ENCODE data around the gene ADM. TPM values are rescaled to one million over a fixed set of nuclear protein-coding genes. Genes with fewer than 3 reads are reported as not detected.

Gene ADM
- polyA plus RNA-seq, 1 donor: 11.8 TPM

DNA sequence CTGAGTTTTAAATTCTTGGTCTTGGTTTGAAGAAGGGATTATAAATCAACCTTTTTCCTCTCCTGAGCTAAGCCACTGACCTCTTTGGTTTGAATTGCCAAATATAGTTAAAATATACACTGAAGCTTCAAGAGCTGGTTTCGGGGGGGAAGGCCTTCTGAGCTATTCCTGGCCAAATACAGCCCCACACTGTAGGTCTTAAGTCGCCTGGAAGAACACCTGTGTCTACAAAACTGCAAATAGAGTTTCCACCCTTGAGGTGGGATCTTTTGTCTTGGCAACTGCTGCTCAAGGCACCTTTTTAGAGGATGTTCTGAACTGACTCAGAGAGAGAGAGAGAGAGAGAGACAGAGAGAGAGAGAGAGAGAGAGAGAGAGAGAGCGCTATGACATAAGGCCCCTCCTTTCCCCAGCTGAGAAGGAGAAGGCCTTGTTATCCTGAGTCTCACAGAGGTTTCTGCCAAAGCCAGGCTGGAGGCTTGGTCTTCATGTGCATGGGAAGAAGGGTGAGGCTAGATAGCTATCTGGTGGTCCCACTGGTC, 5.5 kb downstream of the ADM start:
- no peak for DNase-seq

DNA sequence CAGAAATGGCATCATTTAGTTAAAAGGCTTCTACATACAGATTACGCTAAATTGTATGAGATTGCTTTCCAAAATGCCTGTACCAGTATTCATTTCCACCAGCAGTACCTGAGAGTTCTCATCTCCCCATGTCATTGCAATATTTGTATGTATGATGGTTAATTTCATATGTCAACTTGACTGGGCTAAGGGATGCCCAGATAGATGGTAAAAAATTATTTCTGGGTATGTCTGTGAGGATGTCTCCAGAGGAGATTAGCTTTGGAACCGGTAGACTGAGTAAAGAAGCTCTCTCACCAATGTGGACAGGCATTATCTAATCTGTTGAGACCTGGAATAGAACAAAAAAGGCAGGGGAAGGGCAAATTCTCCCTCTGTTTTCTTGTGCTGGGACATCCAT, 6.9 kb downstream of the ADM start:
- no peak for DNase-seq

DNA sequence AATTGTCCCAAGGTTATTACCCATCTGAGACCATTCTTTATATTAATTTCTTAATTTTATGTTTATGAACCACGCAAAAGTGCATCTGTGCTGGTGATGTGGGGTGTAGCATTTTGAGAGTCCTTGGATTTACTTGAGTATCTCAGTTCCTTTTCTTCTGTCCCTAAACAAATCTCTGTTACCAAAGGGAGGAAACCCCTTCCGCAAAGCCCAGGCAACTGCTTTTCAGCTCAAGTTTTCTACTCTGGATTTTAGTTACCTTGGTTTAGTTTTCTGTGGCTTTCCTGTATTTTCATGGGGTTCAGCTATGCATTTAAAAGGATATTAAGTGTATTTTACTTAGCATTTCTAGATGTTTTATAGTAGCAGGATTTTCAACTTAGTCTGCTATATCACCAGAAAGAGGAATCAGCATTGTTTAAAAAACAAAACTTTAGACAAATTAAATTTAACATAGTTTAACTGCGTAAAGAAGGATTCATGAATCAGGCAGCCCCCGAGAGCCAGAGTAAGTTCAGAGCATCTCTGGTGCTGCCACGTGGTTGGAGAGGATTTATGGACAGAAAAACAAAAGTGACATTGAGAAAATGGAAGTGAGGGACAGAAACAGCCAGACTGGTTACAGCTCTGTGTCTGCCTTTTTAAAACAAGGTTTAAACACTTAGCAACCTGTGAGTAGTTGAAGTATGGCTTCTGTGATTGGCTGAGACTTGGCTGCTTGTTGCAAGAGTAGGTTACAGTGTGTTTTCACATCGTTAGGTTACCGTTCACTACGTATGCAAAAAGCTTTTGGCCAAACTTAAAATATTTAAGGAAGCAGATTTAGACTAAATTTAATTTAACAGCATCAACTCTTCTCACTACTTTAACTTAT, 9.6 kb downstream of the ADM start:
- DNase-seq: no peak

DNA sequence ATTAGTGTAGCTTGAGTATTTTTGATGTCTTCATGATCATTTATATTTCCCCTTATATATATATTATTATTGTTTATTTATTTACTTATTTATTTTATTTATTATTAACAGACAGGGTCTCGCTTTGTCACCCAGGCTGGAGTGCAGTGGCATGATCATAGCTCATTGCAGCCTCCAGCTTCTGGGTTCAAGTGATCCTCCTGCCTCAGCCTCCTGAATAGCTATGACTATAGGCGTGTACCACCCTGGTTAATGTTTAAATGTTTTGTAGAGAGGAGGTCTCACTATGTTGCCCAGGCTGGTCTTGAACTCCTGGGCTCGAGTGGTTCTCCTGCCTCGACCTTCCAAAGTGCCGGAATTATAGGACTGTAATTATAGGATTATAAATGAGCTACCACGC, 10.2 kb downstream of the ADM start:
- no peak for DNase-seq

DNA sequence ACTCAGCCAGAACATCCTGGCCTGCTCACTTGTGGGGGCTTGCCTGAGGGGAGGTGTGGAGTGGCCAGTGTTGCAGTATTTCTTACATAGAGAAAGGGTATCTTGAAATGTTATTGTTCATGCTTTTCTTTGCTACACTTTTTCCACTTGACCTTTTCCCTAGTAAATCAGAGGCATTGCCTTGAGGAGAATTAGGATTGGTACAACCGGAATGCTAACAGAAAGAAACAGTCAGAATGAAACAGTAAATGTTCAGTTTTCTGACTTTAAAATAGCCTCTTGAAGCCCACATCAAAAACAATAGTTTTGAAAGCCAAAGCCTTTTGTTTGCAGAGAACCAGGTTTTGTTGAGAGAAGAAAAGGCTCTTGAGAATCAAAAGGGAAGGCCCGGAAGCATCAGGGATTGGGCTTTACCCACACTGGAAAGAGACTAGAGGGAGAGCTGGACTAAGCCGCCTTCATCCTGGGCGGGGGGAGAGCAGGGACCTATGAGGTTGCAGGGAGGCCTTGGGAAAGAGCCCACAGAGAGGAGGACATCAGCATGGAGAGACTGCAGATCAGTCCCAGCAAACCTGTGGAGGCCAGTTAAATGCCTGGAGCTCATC, 12.4 kb downstream of the ADM start:
- no peak for DNase-seq

DNA sequence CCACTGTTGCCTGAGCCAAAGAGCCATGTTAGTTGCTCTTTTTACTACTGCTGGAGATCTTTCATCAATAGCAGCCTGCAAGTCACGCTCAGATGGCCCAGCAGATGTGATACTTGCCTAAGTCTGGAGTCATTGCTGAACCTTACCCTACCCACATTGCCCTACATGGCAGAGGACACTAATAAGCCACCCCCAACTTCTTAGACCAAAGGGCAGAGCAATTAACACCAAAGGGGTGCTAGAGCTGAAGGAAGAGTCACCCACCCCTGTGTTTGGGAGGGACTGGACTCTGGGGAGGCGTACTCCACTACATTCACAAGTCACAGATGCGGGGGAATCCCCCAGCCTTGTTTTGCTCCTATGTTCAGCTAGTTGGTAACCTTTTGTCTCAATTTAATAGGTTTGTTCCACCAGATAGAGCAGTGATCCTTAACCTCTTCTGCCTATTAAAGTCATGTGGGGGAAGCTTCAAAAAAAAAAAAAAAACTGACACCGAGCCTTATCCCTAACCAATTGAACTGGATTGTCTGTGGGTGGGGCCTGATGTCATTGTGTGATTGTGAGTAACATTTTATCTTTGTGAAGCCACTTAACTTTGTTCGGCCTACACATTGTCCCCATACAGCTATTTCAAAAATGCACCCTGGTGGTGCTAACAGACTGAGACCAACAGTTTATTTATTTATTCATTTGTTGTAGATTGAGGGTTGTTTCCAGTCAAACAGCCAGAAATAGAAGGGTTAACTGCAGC, 13.1 kb downstream of the ADM start:
- no peak for DNase-seq

DNA sequence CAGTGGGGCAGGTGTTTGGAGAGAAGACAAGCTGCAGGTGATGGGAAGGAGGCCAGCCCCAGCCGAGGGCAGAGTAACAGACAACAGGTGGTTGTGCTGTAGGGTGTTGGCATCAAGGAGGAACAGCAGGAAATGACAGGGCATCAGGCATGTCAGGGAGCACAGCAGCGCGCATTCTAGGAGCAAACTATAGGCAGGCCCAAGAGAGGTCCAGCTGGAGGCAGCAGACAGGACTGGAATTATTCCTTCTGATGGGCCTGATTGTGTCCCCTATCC, 13.6 kb downstream of the ADM start:
- no peak for DNase-seq

DNA sequence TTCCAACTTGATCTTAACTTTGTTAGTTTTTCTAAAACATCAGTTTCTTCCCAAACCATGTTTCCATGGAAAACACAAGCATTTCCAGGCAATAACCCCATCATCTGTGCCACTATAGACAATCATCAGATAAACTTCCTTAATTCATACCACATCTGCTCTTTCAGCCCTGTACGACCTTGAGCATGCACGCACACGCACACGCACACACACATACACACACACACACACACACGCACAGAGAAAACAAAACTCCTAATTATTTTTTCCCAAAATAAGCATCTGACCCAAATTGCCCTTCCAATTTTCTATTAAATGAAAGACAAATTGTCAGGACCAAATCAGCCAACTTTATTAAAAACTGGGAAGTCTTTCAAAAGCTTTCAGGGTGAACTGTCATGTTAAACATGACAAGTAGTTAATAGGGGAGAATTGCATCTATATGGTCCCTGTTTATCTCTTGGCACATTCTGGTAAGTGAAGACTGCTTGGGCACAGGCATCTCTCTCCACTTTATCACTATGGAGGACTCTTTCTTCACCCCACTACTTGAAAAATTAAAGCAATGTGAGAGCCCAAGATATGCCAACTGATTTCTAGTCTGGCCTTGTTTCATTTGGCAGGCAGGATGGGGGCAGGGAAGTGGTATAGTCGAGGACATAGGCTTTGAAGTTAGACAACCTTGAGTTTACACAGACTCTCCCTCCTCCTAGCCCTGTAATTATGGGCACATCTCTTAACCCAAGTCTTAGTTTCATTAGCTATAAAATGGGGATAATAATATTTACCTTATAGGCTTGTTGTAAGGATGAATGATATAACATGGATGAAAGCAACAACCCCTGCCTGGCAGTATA, 15.1 kb downstream of the ADM start:
- DNase-seq: no peak

DNA sequence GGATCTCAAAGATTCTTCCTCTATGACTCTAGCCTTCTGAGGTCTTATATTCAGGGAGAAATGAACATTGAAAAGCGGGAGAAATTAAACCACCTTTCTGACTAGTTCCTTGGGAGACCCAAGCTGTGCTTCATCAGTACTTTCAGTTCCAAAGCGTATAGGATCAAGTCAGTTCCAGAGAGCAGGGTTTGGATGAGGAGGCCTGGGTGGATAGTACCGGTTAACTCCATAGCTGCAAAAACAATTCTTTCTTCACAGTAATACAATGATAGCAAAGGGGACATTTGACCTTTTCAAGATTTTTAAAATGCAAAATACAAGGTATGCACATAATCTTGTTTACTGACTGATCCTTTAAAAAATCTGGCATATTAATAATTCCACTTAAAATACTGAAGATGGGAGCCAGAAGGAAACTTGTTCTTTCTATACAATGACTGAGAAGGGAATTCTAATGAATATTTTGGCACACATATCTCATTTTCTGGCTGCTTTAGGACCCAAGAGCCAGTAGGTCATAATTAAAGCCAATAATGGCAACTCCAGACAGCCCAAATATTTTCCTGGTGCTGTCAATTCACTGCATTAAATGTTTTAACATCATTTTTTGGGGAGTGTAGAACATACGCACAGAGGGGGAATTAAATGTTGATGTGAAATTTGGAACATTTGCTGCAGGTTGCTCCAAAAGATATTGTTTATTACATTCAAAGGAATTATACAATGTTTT, 16.0 kb downstream of the ADM start:
- peak; percentile 62 for DNase-seq

DNA sequence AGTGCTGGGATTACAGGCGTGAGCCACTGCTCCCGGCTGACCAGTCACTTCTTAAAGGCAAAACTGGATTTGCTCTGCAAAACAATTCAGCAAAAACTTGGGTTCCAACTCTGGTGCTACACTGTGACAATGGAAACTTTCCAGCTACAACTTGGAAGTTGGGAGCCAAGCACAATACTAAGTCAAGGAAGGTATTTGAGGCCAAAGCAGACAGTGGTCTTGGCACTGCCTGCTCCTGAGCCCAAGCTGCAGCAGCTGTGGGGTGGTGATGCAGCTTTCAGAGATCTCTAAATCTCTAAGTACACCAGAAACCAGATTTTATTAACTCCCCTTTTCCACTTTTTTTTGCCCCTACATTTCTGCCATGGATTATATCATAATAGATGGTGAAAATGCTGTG, 17.5 kb downstream of the ADM start:
- DNase-seq: peak; percentile 63

DNA sequence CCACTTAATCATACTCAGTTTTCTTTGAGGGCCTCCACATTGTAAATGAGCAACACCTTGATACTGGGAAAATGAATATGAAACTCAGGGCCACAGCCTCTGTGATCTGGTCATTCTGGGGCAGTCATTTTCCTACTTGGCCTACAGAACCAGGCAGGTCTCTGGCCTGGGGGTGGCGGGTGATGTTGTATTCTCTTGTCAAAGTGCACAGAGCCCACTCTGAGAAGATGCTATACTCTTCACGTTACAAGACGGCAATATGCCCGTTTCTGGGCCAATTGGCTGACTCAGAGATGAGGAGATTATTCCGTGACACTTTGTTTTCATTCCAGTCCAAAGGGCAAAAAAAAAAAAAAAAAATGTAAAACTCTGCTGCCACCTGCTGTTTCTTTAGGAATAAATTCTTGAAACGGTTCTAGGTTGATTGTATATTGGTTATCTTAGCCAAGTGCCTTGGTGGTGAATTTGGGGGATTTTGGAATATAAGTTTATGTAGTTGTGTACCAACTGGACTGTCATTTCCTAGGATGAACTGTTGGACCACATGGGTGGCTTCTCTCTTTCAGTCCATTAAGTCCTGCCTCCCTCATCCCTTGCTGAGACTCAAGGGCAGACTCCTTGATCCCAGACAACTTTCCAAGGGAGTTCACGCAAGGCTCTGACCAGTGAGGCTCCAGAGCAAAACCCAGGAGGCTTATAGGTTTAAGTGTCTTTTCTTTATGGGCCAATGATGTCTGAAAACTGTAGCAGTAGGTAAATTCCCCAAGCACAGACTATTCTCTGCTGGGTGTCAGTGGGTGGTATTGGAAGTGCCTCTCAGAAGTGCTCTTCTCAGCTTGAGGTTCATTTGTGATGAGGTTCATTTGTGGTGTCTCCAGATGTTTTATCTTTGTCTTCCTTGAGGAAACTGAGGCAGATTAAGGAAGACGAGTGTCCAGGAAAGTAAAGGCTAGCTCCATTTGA, 18.2 kb downstream of the ADM start:
- DNase-seq: peak; percentile 83

DNA sequence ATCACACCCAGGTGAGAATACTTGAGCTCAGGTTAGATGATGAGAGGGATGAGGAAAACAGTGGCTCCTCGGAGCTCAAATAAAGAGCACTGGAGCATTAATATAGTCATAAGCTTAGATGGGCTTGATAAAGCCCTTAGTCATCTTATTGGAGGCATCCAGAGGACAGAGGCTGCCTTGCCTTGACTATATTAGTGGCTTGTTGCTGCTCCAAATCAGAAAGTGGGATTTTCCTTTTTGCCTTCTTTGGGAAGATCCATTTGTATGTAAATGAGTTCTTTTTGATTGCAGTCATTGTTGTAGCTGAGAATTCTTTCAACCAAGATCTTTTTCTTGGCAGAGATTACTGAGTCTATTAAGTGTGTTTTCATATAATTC, 18.9 kb downstream of the ADM start:
- no peak for DNase-seq

DNA sequence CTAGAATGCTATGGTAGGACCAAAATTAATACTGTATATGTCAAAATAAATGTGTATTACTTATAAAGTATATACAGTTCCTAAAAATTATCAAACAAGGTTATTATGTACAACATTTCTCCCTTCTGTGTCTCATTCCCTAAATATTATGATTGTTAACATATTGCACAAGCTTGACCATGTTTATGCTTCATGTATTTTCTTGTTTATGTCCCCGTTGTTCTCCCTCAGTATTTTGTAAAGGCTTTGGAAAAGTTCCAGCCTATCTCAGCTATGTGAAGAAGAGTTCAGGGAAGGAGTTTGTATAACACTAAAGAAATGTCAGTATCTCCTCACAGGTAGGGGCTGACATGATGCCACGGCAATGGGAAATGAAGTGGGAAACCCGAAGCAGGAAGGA, 19.6 kb downstream of the ADM start:
- DNase-seq: no peak

DNA sequence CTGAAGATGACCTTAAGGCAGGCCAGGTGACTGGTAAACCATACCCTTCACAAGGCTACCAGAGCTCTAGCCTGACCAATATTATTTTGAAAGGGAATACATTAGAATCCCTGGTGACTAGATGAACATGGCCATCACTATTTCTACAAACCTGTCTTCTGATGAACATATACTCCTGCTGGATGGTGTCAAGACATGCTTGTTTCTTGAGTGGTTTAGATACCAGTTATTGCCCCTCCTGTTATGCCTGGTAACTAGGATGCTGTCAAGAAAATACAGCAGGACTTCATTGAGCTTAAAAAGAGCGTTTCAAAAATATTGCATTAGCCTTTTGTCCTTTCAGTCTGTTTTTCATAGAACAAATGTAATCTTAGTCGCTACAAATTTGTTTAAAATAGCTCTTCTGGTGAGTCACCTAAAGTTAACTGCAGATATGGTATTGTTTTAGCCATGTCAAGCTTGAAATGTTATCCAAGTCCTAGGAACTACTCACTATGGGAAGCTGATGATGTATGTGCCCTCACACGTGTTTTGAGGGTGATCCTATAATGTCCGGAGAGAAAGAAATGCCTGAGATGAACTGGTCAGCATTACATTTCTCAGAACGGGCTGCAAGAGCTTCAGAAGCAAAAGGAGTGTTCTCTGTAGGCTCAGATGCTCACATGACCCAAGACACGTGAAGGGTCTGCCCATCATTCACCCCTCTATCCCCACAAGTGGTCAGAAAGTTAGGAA, 20.6 kb downstream of the ADM start:
- DNase-seq: no peak

DNA sequence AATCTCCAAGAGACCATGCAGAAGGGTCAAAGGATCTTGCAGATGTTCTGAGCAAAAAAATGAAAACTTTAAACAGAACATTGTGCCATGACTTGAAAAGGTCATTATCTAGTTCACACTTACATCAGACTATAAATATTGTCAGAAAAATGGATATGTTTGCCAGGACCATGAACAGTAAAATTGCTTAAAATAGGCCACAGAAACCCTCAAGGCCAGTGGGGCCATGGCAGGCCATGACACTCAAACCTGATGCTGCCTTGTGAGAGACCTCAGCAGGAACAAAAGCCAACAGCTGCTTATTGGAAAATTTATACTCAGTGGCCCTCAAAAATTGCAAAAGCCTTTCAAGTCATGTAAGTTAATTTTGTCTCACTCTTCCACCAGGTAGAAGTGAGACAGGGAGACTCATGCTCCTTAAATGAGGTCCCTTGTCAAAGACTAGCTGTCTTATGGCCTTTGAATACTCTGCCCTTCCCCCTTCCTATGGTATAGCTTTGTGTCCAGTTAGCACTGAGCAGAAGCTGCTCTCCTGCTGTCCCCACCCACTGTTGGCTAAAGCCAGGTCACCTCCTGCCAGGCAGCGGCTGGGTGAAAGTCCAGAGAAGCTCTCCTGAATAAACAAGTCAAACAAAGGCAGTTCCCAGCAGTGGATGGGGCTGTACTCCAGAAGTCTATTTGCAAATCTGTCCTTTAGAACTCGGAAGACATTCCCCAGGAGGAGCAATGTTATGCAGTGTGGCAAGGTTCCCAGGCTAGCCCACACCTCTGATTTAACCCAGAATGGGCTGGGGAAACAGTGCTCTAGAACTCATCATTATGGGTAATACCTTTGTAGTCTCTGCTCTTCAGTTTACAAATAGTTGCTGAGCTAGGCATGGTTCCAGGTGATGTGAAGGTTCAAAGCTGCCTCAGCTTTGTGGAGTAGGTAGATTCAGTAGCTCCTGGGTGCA, 21.4 kb downstream of the ADM start:
- no peak for DNase-seq

DNA sequence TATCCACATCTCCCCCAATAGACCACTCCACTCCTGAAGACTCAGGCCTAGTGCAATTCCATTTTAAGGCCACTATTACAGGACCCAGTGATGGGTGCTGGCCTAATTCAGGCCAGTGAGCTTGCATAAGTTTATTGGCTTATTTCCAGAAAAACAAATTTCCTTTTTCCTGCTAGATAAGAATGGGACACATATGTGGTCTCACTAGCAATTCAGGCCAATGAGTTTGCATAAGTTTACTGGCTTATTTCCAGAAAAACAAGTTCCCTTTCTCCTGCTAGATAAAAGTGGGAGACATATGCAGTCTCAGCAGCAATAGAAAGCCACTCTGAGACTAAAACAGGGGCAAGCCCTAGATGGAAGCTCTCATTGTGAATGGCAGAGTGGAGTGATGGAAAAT, 22.4 kb downstream of the ADM start:
- no peak for DNase-seq

DNA sequence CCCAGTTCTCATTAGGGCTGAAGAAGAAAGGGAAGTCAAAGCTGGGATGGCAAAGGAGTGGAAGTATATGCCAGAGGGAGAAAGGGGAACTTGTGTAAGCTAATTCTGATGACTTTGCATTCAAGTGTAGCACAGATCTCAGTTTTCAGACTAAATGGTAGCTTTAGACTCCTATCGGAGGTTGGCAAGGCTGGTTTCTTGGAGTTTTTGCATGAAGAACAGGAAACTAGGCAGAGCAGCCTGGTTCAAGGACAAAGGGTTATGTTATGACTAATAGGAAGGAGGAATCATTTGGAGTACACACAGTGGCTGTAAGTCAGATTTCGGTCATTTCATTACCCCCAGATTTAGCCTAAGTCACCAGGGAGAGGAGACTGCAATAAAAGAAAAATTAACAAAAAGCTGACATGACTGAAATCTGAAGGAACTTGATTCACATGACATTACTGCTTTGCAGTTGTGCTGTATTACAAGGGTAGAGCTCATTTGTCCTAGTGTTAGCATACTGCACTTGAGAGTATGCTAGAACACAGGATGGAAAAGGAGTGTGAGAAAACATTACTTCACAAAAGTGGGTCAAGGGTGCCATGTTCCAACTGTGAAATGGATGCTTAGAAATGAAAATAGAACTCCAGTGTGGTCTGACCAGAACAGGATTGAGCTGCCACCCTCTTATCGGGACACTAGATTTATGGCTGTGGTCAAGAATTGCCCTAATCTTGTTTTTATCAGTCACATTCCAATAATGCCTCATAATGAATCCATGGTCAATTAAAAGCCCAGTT, 23.6 kb downstream of the ADM start:
- no peak for DNase-seq

DNA sequence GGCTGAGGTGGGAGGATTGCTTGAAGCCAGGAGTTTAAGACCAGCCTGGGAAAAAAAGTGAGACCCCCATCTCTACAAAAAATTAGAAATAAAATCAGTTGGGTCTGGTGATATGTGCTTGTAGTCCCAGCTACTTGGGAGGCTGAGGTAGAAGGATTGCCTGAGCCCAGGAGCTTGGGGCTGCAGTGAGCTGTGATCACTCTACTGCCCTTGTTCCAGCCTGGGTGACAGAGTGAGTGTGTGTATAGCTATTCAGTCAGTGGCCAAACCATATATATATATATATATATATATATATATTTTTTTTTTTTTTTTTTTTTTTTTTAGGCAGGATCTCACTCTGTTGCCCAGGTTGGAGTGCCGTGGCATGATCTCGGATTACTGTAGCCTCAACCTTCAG, 24.5 kb downstream of the ADM start:
- DNase-seq: no peak
